SK-N-SH (cell line): ENCODE results near the gene PTDSS2. TPM values are rescaled to one million over a fixed set of nuclear protein-coding genes. Genes with fewer than 3 reads are reported as not detected.
A peak's percentile ranks its signal among the peaks of the same experiment; 100 is the strongest.

Experiments
- CTCF ChIA-PET: fragments of 300-600, 350-600 bp; formaldehyde crosslinking; extraction: SDS; loops from one replicate; lab custom pipeline; 2021; lab: Yijun Ruan, JAX
- POLR2A ChIA-PET: fragments of 350-600 bp; sonication (Branson Sonifier 250); formaldehyde crosslinking; extraction: SDS; loops from one replicate; lab custom pipeline; 2020; ENCODE audit warnings: antibody characterized with exemption, inconsistent platforms; lab: Yijun Ruan, JAX
- DNase-seq: peaks from one replicate; pipeline ENCODE4 v3.0.0; 2012
- H2AFZ ChIP-seq: fragments of 200-600 bp; sonication (generic); 2 replicates; pipeline ENCODE4 v1.8.1; 2016; ENCODE audit warnings: antibody characterized with exemption, mild to moderate bottlenecking, low read depth
- H3F3A ChIP-seq: fragments of 200-600 bp; sonication (generic); replicated peaks from 2 replicates; pipeline ENCODE3; 2016; ENCODE audit warnings: antibody characterized with exemption, mild to moderate bottlenecking; ENCODE audit not compliant: insufficient read depth
- H3K27ac ChIP-seq, 2 experiments: fragments of 200-500 bp in 1 of 2; fragments of 200-600 bp in 1 of 2; sonication (Bioruptor generic) in 1 of 2; sonication (generic), shearing (Covaris generic) in 1 of 2; 2 replicates each; pipeline versions ENCODE4 v1.5.1 to v1.6.1; 2014 to 2016; ENCODE audit warnings: low read depth in 2 of 2, inconsistent platforms in 1 of 2, low read length in 1 of 2, mild to moderate bottlenecking in 1 of 2, mixed read lengths in 1 of 2
- H3K27me3 ChIP-seq: fragments of 200-600 bp; sonication (generic), shearing (Covaris generic); 2 replicates; pipeline ENCODE4 v1.6.1; 2016; ENCODE audit warnings: mixed run types; ENCODE audit not compliant: insufficient read depth
- H3K36me3 ChIP-seq, 2 experiments: fragments of 200-500 bp in 1 of 2; fragments of 200-600 bp in 1 of 2; sonication (Bioruptor generic) in 1 of 2; sonication (generic) in 1 of 2; replicated peaks in 1 of 2; 2 replicates each; pipeline versions ENCODE3 to v1.5.1; 2014 to 2016; ENCODE audit warnings: low read length in 1 of 2, mild to moderate bottlenecking in 1 of 2; ENCODE audit not compliant: insufficient read depth in 2 of 2, control insufficient read depth in 1 of 2
- H3K4me1 ChIP-seq, 2 experiments: fragments of 200-500 bp in 1 of 2; fragments of 200-600 bp in 1 of 2; sonication (Bioruptor generic) in 1 of 2; sonication (generic), shearing (Covaris generic) in 1 of 2; 2 replicates each; pipeline versions ENCODE4 v1.5.1 to v1.6.1; 2014 to 2016; ENCODE audit warnings: low read depth in 1 of 2, low read length in 1 of 2, mixed run types in 1 of 2; ENCODE audit not compliant: insufficient read depth in 2 of 2, control insufficient read depth in 1 of 2
- H3K4me2 ChIP-seq: fragments of 200-600 bp; sonication (generic), shearing (Covaris generic); 2 replicates; pipeline ENCODE4 v1.6.1; 2017; ENCODE audit warnings: mixed run types
- H3K4me3 ChIP-seq, 2 experiments: fragments of 200-500 bp in 1 of 2; fragments of 200-600 bp in 1 of 2; sonication (Bioruptor generic) in 1 of 2; sonication (generic), shearing (Covaris generic) in 1 of 2; 2 replicates each; pipeline versions ENCODE4 v1.5.1 to v1.8.1; 2014 to 2016; ENCODE audit warnings: low read depth in 2 of 2, inconsistent platforms in 1 of 2, low read length in 1 of 2, mild to moderate bottlenecking in 1 of 2, mixed read lengths in 1 of 2, moderate library complexity in 1 of 2
- H3K79me2 ChIP-seq: fragments of 200-600 bp; sonication (generic); 2 replicates; pipeline ENCODE4 v1.8.1; 2017; ENCODE audit warnings: mild to moderate bottlenecking; ENCODE audit not compliant: insufficient read depth
- H3K9ac ChIP-seq: fragments of 200-600 bp; sonication (generic); 2 replicates; pipeline ENCODE4 v1.6.1; 2017; ENCODE audit warnings: mixed run types
- H3K9me2 ChIP-seq: fragments of 200-600 bp; sonication (generic); 2 replicates; pipeline ENCODE4 v1.6.1; 2017; ENCODE audit warnings: mixed run types
- H3K9me3 ChIP-seq: fragments of 200-600 bp; sonication (generic); 2 replicates; pipeline ENCODE4 v1.6.1; 2017; ENCODE audit warnings: mixed run types, mild to moderate bottlenecking, moderate library complexity
- H4K20me1 ChIP-seq: fragments of 200-600 bp; sonication (generic); 2 replicates; pipeline ENCODE4 v1.6.1; 2017; ENCODE audit warnings: mild to moderate bottlenecking, mixed run types; ENCODE audit not compliant: insufficient read depth
- CTCF ChIP-seq: fragments of 200-600 bp; sonication (generic); IDR thresholded peaks from 2 replicates; pipeline ENCODE4 v1.6.1; 2017; ENCODE audit warnings: antibody characterized with exemption, mild to moderate bottlenecking, moderate library complexity
- ELF1 ChIP-seq: IDR thresholded peaks from 2 replicates; pipeline ENCODE4 v1.4.0; 2012
- FOXJ3 ChIP-seq: sonication (generic); formaldehyde crosslinking; IDR thresholded peaks from 2 replicates; pipeline ENCODE4 v1.5.1; 2020; ENCODE audit warnings: mild to moderate bottlenecking, missing genetic modification reagents
- FOXM1 ChIP-seq: IDR thresholded peaks from 2 replicates; pipeline ENCODE4 v1.4.0; 2012; ENCODE audit warnings: low read depth, mild to moderate bottlenecking
- GABPA ChIP-seq: IDR thresholded peaks from 2 replicates; pipeline ENCODE4 v1.4.0; 2012; ENCODE audit warnings: low read depth, mild to moderate bottlenecking
- GATA2 ChIP-seq: sonication (generic); formaldehyde crosslinking; IDR thresholded peaks from 2 replicates; pipeline ENCODE4 v1.5.0; 2020; ENCODE audit warnings: mild to moderate bottlenecking, missing genetic modification reagents
- IRF3 ChIP-seq: fragments of 150-350 bp; IDR thresholded peaks from 2 replicates; pipeline ENCODE4 v1.6.1; 2016; ENCODE audit warnings: mild to moderate bottlenecking, low read depth, low read length
- MAX ChIP-seq: IDR thresholded peaks from 2 replicates; pipeline ENCODE4 v1.4.0; 2012; ENCODE audit warnings: low read depth
- PBX3 ChIP-seq: IDR thresholded peaks from 2 replicates; pipeline ENCODE4; 2012
- RCOR1 ChIP-seq: fragments of 150-350 bp; IDR thresholded peaks from 2 replicates; pipeline ENCODE4 v1.6.1; 2017; ENCODE audit warnings: antibody characterized with exemption, low read length
- RFX5 ChIP-seq: IDR thresholded peaks from 2 replicates; pipeline ENCODE4 v1.6.1; 2012; ENCODE audit warnings: mild to moderate bottlenecking, improper control_type of control experiment, low read length
- TAF1 ChIP-seq: IDR thresholded peaks from 2 replicates; pipeline ENCODE4 v1.6.1; 2012; ENCODE audit warnings: low read depth, mild to moderate bottlenecking, low read length, moderate library complexity, borderline replicate concordance
- TCF12 ChIP-seq: IDR thresholded peaks from 2 replicates; pipeline ENCODE4 v1.4.0; 2012
- TEAD4 ChIP-seq: IDR thresholded peaks from 2 replicates; pipeline ENCODE4 v1.4.0; 2012; ENCODE audit warnings: mild to moderate bottlenecking, borderline replicate concordance; ENCODE audit not compliant: insufficient read depth
- USF2 ChIP-seq: fragments of 150-350 bp; IDR thresholded peaks from 2 replicates; pipeline ENCODE4 v1.6.1; 2017; ENCODE audit warnings: antibody characterized with exemption, low read length, low read depth, borderline replicate concordance
- WGBS: methylation state at CpG from one replicate; pipeline ENCODE4 v1.1.6; 2017; ENCODE audit warnings: low lambda C conversion rate; 5-methylcytosine and 5-hydroxymethylcytosine counted together
- polyA plus RNA-seq, 3 experiments: library from polyadenylated mRNA; depleted of rRNA; stranded (reverse); fragments of >200 nt; gene quantifications; 2 replicates each; pipeline ENCODE4 v1.2.3, GENCODE V29; 2012

Gene PTDSS2
- polyA plus RNA-seq, 1 of the 3 experiments (the other 2 are of a cell fraction): 28.6 TPM

- peak overlapping the region; percentile 71 for H3K9ac ChIP-seq
- no peaks in the 10 kb centered on the region for H3K27me3 ChIP-seq
- 20% methylated on average over 1 of the region's 66 CpGs for WGBS
- H3K9me3 ChIP-seq: no peaks in the 10 kb centered on the region
- TF ChIP-seq GABPA (no peak), CTCF (peak; percentile 10; the same call in 1 of the 2 replicates)
- H3K36me3 ChIP-seq: peaks cover 0 to 27% of the 10 kb centered on the region in 2 experiments
- no peaks in the 10 kb centered on the region for H3F3A ChIP-seq
- peak overlapping the region; percentile 88 to 92 for H3K4me3 ChIP-seq
- no peak overlapping the region for H2AFZ ChIP-seq
- peaks cover 10% of the 10 kb centered on the region; the same call in 1 of the 2 replicates for H4K20me1 ChIP-seq
- DNase-seq: peak; percentile 71
- H3K4me1 ChIP-seq: peaks cover 0 to 12% of the 10 kb centered on the region in 2 experiments; a peak in 1 of 4 replicates
- H3K9me2 ChIP-seq: no peaks in the 10 kb centered on the region
- ChIA-PET POLR2A (no interaction called here), CTCF (interaction anchor here (0.9 to 2.3 kb wide), 5 partner anchors 10 to 185 kb away, joined by 3 to 11 read pairs (median 5); no protein-coding TSS in a partner anchor)
- H3K27ac ChIP-seq: peak overlapping the region in 1 of 2 experiments; percentile 69; a peak in 1 of 4 replicates
- peaks cover 15% of the 10 kb centered on the region for H3K79me2 ChIP-seq
- peak overlapping the region; percentile 99 for H3K4me2 ChIP-seq
Observed at GRCh38 chr11:534396-535209, 84.5 kb downstream of the PTDSS2 start.

- CTCF ChIA-PET: interaction anchor here (1.2 to 1.8 kb wide), 5 partner anchors 10 to 184 kb away, joined by 3 to 11 read pairs (median 4); no protein-coding TSS in a partner anchor
- no peak for DNase-seq
- TF ChIP-seq MAX (no peak), PBX3 (no peak), GABPA (no peak), TAF1 (no peak), FOXJ3 (CRISPR knock-in tag) (no peak), TCF12 (no peak), ELF1 (no peak), RCOR1 (no peak), GATA2 (CRISPR knock-in tag) (no peak), USF2 (no peak), FOXM1 (no peak), CTCF (no peak), IRF3 (no peak), TEAD4 (no peak), RFX5 (no peak)
Observed at GRCh38 chr11:535210-535518, 85.1 kb downstream of the PTDSS2 start.

More at GRCh38 chr11:535210-535518, 85.1 kb downstream of the PTDSS2 start:
- H3K4me3 ChIP-seq: peak overlapping the region; percentile 88 to 92; a peak in 3 of 4 replicates
- H3F3A ChIP-seq: no peaks in the 10 kb centered on the region
- H3K9ac ChIP-seq: peak overlapping the region; percentile 71; the same call in 1 of the 2 replicates
- POLR2A ChIA-PET: no interaction called here
- H3K4me1 ChIP-seq: peaks cover 0 to 12% of the 10 kb centered on the region in 2 experiments; a peak in 1 of 4 replicates
- peaks cover 15% of the 10 kb centered on the region for H3K79me2 ChIP-seq
- H3K27ac ChIP-seq: peak overlapping the region in 1 of 2 experiments; percentile 69; a peak in 1 of 4 replicates
- H3K9me2 ChIP-seq: no peaks in the 10 kb centered on the region
- H3K4me2 ChIP-seq: no peak overlapping the region
- H3K27me3 ChIP-seq: no peaks in the 10 kb centered on the region
- peaks cover 0 to 27% of the 10 kb centered on the region in 2 experiments for H3K36me3 ChIP-seq
- no peaks in the 10 kb centered on the region for H3K9me3 ChIP-seq
- peaks cover 10% of the 10 kb centered on the region; the same call in 1 of the 2 replicates for H4K20me1 ChIP-seq
- H2AFZ ChIP-seq: no peak overlapping the region
- no CpG with 5 or more reads among the region's 56 CpGs for WGBS
